ENCODE results near the gene MIF4GD.
"Not testable (repeated sequence)": the region's sequence is repeated elsewhere in the genome, so short reads cannot be mapped to it uniquely, and the experiment has no call there.

The MIF4GD gene, protein sequence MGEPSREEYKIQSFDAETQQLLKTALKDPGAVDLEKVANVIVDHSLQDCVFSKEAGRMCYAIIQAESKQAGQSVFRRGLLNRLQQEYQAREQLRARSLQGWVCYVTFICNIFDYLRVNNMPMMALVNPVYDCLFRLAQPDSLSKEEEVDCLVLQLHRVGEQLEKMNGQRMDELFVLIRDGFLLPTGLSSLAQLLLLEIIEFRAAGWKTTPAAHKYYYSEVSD

DNA sequence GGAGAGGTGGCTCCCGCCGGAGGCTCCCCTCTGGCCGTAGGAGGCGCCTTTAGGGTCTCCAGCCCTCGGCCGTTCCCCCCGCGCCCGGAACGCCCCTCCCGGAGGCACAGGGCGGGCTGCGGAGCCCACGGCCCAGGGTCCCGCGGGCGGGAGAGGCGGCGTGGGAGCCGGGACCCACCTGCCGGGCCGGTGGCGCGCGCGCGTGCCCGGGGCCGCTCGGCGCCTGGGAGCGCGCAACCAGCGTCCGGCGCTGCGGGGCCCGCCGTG is at the start of gene MIF4GD:
TSS of gene MIF4GD (minus strand) at position 266 of the 267 bp plus-strand sequence. CDS start 1,036 bp downstream, outside the sequence.
- in situ Hi-C loops (cut with MboI; ENCODE audit: low sequenced_read_pairs), result no loop called here

DNA sequence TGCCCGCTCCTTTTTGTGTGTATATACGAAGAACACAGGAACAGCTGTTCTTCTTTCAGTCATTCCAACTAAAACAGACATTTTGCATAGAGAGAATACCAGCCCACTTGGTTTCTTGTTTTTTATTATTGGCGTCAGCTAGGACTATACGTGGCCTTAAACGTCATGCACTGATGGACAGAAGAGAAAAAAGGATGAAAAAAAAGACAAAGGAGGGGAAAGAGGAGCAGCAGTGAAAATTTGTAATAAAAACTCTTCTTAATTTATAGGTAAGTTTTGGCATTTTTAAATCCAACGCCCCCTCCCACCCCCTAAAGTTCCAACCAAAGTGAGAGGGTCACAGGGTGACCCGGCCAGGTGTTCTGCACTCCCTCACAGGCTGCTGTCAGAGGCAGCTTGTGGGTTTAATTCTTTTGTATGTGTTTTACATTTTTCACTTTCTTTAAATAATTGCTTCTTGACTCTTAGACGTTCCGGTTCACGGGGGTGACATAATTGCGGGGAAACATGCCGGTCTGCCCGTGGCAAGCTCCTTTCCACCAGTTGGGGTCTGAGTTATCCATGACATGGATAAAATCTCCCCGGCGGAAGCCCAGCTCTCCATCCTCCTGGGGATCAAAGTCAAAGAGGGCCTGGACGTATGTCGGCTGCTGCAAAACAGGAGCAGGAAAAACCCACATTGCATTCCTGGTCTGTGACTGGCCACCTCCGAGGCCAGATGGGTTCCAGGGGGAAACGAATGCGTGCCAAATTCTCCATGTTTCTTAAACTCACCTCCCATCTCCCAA is 49.1 kb upstream of the MIF4GD start:
- in situ Hi-C loops (cut with MboI; ENCODE audit: low sequenced_read_pairs), result no loop called here

DNA sequence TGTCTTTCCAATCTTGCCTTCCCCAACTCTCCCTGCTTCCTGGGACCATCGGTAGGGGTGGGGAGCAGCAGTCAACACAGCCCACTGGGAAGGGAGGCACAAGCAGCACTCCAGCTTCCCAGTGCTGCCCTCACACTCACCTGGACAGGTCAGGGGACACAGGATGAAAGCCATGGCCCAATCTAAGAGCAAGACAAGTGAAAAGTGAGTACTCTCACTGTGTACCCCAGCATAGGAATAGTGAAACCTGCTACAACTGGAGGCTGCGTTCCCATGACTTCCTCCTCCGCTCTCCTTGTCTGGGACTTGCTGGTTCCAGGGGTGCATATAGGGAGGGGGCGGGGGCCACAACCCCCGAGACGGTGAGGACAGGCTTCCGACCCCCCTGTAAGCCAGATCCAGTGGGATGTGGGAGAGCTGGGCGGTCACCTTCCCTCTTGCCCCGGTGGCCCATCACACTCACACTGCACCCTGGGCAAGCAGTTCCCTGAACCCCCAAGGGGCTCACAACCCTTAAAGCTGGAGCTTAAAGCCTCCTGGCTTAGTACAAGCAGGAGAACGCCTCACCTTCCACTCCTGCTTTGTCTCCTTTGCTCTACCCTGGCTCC is 47.7 kb upstream of the MIF4GD start:
- in situ Hi-C loops (cut with MboI; ENCODE audit: low sequenced_read_pairs), result no loop called here

DNA sequence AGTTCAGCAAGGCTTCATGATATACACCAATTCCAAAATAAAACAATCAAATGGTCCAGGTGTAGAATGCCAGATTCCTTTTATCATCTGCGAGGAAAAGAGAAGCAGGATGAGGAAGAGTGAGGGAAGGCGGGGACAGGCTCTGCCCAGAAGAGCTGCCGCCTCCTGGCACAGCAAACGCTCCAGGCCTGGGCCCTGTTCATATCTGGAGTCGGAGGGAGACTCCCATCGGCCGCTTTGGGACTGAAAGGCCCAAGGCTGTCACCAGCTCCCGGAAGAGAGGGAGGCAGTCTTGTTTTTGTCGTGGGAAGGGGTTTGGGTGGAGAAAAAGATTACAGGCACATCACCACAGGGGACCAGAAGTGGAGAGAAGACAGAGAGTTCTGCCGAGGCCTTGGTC is 47.2 kb upstream of the MIF4GD start:
- in situ Hi-C loops (cut with MboI; ENCODE audit: low sequenced_read_pairs), result no loop called here

DNA sequence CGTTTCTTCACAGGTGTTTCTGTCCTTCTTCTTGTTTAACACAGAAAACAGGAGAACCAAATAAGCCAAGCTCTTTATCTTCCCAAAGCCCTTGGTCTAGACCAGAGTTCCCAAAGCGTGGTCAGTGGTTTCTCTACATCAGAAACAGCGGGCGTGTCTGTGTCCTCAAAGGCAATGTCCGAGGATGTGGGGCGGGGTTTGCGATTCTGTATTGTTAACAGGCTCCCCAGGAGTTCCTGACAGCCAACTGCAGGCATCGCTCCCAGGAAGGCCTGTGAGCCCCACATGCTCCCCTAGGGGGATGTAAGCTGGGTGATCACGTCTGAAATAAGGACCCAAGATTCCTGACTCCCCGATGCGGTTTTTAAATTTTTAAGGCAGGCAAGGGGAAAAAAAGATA is 46.6 kb upstream of the MIF4GD start:
- in situ Hi-C loops (cut with MboI; ENCODE audit: low sequenced_read_pairs), result no loop called here

DNA sequence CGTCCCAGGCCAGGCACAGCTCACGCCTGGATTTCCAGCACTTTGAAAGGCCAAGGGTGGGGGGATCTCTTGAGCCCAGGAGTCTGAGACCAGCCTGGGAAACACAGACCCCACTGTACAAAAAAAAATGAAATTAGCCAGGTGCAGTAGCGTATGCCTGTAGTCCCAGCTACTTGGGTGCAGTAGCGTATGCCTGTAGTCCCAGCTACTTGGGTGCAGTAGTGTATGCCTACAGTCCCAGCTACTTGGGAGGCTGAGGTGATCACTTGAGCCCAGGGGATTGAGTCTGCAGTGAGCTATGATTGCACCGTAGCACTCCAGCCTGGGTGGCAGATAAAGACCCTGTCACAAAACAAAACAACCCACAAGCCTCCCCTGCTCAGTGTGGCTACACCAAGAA is 45.2 kb upstream of the MIF4GD start:
- in situ Hi-C loops (cut with MboI; ENCODE audit: low sequenced_read_pairs), result no loop called here

DNA sequence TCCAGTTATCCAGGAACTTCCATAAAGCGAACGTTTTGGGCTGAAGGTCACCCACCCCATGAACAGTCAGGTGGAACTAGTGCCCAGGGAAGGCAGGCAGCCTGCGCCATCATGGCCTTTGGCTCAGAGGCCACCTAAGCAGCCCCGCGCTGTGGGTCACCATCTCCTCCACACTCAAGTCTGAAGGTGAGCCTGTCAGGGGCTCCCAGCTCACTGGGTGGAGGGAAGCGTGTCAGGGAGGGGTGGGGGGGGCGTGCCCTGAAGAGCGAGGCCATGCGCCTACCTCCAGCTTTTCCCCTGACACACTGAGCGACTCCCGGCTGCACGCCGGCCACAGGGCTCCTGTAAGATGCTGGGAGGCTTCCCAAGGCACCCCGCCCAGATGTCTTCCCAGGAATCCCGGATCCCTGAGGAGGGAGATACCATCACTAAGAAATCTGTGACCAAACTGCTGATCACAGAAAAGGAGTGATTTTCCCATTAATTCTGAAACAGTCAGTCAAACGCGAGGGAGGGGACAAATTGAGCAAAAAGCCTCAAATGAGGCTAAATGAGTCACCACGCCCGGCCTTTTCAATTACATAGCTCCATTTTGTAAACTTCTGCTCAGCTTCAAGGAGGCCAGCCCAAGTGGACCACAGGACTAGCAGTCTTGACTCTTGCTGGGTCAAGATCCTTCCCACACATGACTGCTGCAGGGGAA is 44.7 kb upstream of the MIF4GD start:
- in situ Hi-C loops (cut with MboI; ENCODE audit: low sequenced_read_pairs), result no loop called here

DNA sequence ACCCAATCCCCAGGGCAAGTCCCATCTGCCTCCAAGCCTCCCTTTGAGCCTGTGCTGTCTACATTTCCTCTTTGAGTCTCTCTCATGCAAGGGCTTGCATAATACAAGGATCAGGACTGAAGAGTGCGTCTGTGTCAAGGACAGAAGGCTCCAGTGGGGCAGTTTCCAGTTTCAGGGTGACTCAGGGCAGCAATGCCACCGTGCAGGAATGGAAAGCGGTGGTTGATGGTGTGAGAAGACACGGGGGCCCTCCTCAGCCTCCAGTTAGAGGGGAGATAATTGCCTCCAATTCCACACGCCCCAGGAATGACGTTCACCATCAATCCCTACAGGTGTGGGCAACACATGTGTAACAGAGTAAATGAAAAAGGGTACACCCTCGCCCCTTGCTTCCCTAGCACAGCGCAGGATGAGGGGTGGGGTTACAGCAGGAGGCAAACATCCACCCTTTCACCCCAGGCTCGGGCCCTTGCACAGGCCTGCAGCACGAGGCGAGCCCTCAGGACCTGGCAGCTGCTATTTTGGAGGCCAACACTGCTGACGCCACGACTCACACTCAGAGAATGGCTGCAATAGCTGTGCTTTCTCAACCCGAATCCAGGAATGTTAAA is 43.0 kb upstream of the MIF4GD start:
- in situ Hi-C loops (cut with MboI; ENCODE audit: low sequenced_read_pairs), result no loop called here

DNA sequence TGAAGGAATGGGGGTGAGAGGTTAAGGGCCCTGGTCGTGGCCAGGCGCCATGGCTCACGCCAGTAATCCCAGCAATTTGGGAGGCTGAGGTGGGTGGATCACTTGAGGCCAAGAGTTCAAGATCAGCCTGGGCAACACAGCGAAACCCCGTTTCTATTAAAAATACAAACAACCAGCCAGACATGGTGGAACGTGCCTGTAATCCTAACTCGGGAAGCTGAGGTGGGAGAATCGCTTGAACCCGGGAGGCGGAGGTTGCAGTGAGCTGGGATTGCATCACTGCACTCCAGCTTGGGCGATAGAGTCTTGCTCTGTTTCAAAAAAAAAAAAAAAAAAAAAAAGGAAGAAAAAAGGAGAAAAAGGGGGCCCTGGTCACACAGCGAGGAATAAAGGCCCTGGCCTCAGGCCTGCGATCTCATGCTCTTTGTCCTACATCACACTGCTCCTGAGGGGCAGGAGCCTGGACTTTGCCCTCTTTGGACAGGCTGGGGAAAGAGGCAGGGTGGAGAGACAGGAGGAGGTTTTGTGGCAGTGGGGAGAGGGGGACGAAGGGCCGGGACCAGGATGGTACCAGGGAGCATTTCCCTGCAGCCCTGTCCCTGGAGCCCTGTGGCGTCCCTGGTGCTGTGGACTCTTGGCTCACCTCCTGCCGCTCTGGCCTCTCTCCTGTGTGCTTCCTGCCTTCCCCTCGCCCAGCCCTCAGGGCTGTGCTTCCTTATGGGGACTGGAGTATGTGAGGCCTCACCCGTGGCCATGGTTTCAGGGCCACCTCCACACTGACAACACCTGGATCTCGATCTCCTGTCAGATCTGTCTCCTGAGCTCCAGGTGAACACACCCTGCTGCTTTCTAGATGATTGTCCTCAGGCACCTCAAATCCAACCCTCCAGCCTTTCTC is 38.0 kb upstream of the MIF4GD start:
- in situ Hi-C loops (cut with MboI; ENCODE audit: low sequenced_read_pairs), result no loop called here

DNA sequence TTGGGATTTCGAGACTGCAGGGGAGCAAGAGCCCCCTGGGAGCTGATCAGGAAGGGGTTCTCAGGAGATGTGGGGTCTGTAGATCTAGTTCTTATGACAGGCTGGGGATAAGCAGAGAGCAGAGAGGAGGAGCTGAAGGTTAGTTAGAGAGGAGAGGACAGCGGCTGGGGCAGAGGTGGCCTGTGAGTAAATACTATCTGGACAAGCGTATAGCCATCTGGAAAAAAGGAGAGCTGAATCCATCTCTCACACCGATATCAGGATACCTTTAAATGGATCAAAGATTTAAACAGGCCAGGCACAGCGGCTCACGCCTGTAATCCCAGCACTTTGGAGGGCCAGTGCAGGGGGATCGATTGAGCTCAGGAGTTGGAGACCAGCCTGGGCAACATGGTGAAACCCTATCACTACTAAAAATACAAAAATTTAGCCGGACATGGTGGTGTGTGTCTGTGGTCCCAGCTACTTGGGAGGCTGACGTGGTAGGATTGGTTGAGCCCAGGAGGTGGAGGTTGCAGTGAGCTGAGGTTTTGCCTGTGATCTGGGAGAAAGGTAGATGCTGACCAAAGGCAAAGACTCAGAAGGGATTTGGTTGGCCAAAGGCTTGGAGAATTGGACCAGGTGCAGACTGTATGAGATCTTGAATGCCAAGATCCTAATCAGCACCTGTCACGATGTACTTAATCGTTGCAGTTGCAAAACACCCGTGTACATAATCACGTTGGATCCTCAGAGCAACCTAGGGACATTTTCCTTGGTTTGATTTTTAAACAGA is 37.1 kb upstream of the MIF4GD start:
- in situ Hi-C loops (cut with MboI; ENCODE audit: low sequenced_read_pairs), result no loop called here

DNA sequence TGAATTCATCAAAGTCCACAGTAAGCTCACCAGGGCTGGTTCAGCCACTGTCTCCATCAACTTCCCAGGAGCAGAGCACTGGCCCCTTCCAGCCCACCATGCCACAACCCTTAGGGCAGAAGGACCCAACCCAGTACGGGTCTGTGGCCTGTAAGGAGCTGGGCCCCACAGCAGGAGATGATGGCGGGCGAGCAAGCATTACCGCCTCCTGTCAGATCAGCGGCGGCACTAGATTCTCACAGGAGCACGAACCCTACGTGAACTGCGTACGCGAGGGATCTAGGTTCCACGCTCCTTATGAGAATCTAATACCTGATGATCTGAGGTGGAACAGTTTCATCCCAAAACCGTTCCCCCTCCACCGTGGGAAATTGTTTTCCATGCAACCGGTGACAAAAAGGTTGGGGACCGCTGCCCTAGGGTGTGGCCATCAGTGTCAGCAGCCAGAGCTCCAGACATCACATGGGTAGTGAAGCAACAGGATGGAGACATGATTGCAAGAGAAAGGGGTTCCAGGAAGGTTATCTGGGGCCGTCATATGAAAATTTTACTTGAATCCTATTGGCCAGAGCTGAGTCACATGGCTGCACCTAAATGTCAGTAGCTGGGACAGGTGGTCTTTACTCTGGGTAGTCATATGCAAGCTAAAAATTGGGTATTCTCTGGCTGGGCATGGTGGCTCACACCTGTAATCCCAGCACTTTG is 30.6 kb upstream of the MIF4GD start:
- in situ Hi-C loops (cut with MboI; ENCODE audit: low sequenced_read_pairs), result no loop called here

DNA sequence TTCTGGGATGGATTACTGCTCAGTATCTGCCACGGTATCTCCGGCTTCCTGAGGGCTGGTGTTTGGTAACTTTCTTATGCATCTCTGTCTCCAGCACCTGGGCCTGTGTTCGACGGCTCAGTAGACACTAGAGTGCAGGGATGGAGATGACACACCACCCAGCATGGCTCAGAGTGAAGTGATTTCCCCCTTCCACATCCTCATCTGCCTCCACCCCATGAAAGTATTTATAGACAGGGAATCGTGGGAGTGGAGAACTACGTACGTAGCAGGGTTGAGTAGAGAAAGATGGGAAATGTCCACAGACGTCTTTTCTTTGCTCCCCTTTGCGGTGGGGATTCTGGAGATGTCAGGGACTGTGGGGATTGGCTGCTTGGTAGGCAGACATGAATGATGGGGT is 30.0 kb upstream of the MIF4GD start:
- in situ Hi-C loops (cut with MboI; ENCODE audit: low sequenced_read_pairs), result no loop called here

DNA sequence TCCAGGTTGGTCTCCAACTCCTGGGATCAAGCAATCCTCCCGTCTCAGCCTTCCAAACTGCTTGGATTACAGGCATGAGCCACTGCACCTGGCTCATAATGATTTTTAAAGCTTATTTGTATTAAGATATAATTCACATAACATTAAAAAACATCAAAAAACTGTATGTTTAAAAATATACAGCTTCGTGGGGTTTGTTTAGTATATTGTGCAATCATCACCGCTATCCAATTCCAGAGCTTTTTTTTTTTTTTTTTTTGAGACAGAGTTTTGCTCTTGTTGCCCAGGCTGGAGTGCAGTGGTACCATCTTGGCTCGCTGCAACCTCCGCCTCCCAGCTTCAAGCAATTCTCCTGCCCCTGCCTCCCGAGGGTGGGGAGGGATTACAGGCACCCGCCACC is 29.2 kb upstream of the MIF4GD start:
- in situ Hi-C loops (cut with MboI; ENCODE audit: low sequenced_read_pairs), result no loop called here

DNA sequence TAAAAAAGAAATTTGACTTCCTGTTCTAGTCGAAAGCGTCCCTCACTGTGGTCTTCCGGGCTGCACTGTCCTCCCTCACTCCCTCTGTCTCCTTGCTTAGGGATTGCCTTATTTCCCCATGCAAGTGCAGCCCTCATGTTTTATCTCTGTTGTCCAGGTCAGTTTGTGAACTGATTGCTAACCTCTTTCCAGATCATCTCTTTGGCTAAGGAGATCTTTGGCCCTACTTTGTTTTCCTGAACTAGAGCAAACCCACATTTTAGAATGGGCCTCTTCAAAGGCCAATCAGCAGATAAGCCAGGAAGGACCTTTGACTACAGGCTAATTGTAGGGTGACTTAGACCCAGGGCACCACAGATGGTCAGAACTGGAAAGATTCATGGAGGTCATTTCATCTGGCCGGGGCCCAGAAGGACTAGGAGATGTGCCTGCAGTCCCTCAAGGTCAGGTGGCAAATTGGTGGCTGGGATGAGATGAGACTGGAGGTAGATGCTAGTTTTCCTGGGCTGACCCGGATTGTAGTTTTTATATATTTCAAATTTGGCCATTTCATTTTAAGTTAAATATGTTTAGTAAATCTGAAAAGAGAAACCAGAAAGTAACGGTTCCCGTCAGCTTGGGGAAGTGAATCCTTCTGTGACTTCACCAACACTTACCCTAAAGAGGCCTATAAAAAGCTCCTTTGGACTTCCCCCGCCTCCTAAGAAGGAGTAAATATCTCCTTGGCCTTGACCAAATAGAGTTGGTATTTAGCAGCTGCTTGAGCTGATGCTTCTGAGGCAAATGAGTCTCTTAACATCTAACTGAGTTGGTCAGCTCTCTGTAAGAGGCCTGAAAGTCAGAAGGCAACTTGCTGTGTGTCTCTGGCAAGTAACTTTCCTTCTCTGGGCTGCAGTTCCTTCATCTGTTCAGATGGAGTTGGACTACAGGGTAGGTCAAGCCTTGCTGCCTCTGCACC is 24.4 kb upstream of the MIF4GD start:
- in situ Hi-C loops (cut with MboI; ENCODE audit: low sequenced_read_pairs), result no loop called here

DNA sequence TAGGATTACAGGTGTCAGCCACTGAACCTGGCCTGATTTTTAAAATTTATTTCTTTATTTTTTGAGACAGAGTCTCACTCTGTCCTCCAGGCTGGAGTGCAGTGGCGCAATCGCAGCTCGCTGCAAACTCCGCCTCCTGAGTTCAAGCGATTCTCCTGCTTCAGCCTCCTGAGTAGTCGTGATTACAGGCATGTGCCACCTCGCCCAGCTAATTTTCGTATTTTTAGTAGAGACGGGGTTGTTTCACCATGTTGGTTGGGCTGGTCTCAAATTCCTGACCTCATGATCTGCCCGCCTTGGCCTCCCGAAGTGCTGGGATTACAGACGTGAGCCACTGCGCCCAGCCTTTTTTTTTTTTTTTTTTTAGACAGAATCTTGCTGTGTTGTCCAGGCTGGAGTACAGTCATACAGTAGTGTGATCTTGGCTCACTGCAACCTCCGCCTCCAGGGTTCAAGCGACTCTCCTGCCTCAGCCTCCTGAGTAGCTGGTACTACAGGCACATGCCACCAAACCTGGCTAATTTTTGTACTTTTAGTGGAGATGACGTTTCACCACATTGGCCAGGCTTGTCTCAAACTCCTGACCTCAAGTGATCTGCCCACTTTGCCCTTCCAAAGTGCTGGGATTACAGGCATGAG is 21.9 kb upstream of the MIF4GD start:
- in situ Hi-C loops (cut with MboI; ENCODE audit: low sequenced_read_pairs), result not testable (repeated sequence)

DNA sequence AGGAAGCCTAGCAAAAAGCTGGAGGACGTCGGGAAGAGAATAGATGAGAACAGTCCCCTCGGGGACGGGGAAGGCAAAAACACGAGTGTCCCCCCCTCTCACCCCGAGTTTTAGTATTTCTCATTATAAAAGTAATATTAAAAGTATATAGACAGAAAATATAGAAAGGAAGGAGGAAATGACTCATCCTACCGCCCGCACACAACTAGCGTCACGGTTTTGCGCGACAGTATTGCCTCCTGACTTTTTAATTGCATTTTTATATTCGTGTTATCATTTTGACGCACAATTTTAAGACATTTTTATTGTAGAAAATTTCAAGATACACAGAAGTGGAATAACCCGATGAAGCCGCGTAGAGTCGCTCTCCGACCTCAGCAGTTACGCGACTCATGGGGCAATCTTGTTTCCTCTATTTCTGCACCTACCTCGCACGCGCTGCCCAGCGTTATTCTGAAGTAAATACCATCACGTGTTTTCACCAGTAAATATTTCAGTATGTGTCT is 18.9 kb upstream of the MIF4GD start:
- in situ Hi-C loops (cut with MboI; ENCODE audit: low sequenced_read_pairs), result no loop called here

DNA sequence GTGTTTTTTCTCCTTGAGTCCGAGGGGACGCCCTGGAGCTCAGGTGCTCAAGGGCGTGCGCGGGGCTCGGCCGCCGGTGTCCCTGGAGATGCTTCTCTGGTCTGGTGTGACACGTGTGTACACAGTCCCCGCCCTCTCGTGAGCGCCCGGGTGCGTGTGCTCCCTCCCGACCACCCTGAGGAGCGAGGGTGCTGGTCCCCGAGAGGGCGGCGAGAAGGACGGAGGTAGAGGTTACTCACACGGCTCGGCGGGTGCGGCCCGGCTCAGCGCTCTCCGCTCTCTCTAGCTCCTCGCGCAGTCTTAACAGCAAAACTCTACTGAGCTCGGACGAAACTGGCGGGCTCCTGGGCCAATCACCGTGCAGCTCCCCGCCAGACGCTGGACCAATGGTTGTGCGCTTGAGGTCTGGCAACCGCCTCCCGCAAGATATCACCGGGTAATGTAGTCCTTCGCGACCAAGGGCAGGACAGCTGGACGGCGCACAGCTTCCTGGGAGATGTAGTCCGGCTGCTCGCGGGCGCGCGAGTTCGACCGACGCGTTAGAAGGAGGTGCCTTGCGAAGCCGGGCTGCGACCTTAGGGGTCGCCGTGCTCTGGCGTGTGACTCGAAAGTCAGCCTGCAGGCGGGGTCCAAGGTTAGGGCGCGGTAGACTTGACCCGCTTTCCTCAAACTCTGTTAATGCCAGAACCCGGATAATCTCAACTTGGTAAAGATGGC is 18.2 kb upstream of the MIF4GD start, which contains the start of gene SLC25A19:
TSS of gene SLC25A19 (minus strand) at position 319 of the 717 bp plus-strand sequence. CDS start 2,669 bp downstream, outside the sequence.
- in situ Hi-C loops (cut with MboI; ENCODE audit: low sequenced_read_pairs), result no loop called here

Data from HL-60/S4 treated with retinoic acid at 250 ng/mL for 4 days and 3 days (cell line).